K562 (cell line): ENCODE measurements around the gene ELK1. TPM values are rescaled to one million over a fixed set of nuclear protein-coding genes. Genes with fewer than 3 reads are reported as not detected.
A peak's percentile ranks its signal among the peaks of the same experiment; 100 is the strongest.

ENCODE experiments used
- CEBPZ ChIP-seq: fragments of 150-350 bp; IDR thresholded peaks from 2 replicates; pipeline ENCODE4 v1.6.1; 2014; ENCODE audit warnings: low read depth, mild to moderate bottlenecking, low read length, borderline replicate concordance
- GTF2A2 ChIP-seq: IDR thresholded peaks from 2 replicates; pipeline ENCODE4 v1.6.1; 2016; ENCODE audit warnings: mild to moderate bottlenecking, missing genetic modification characterization, missing compliant biosample characterization
- GTF2E2 ChIP-seq: fragments of 200-800 bp; sonication (Bioruptor generic); IDR thresholded peaks from 2 replicates; pipeline ENCODE4 v1.6.1; 2016; ENCODE audit warnings: missing genetic modification characterization, missing compliant biosample characterization
- GTF2F1 ChIP-seq: IDR thresholded peaks from 2 replicates; pipeline ENCODE4 v1.6.1; 2011; ENCODE audit warnings: low read depth, low read length, improper control_type of control experiment
- HDAC1 ChIP-seq, 2 experiments: fragments of 450-650 bp; IDR thresholded peaks; 2 replicates each; pipeline ENCODE4 v1.6.1; 2016 to 2017; ENCODE audit warnings: inconsistent platforms in 1 of 2, mild to moderate bottlenecking in 1 of 2, moderate library complexity in 1 of 2
- HNRNPL ChIP-seq: fragments of 200-400 bp; formaldehyde crosslinking; IDR thresholded peaks from 2 replicates; pipeline ENCODE4 v1.6.1; 2017; ENCODE audit warnings: low read depth, mild to moderate bottlenecking, low read length
- KDM1A ChIP-seq, 2 experiments: fragments of 450-650 bp; IDR thresholded peaks; 2 replicates each; pipeline ENCODE4 v1.6.1; 2016; ENCODE audit warnings: mild to moderate bottlenecking in 2 of 2
- NELFE ChIP-seq: IDR thresholded peaks from 2 replicates; pipeline ENCODE4 v1.6.1; 2011; ENCODE audit warnings: mild to moderate bottlenecking; ENCODE audit not compliant: insufficient read depth, insufficient read length
- NR3C1 ChIP-seq: sonication (generic); formaldehyde crosslinking; IDR thresholded peaks from 2 replicates; pipeline ENCODE4 v1.8.1; 2022; ENCODE audit warnings: missing genetic modification reagents
- PYGO2 ChIP-seq: fragments of 450-650 bp; IDR thresholded peaks from 2 replicates; pipeline ENCODE4 v1.6.1; 2016; ENCODE audit warnings: mild to moderate bottlenecking, missing genetic modification characterization, moderate library complexity, missing compliant biosample characterization
- RFX1 ChIP-seq: fragments of 450-650 bp; IDR thresholded peaks from 2 replicates; pipeline ENCODE4 v1.6.1; 2016; ENCODE audit warnings: mild to moderate bottlenecking, moderate library complexity
- RREB1 ChIP-seq: fragments of 250-450 bp; sonication (Bioruptor Pico); IDR thresholded peaks from 2 replicates; pipeline ENCODE4 v1.4.0; 2020
- SRSF7 ChIP-seq: fragments of 200-400 bp; formaldehyde crosslinking; optimal IDR thresholded peaks from 2 replicates; pipeline ENCODE3; 2017; ENCODE audit warnings: mild to moderate bottlenecking, low read depth, low read length
- ZNF197 ChIP-seq: fragments of 200-800 bp; sonication (Bioruptor generic); IDR thresholded peaks from 2 replicates; pipeline ENCODE4 v1.6.1; 2016; ENCODE audit warnings: low read depth, missing genetic modification characterization, missing compliant biosample characterization
- ZNF274 ChIP-seq: IDR thresholded peaks from 2 replicates; pipeline ENCODE4 v1.6.1; 2011; ENCODE audit warnings: low read depth, mild to moderate bottlenecking, low read length, moderate library complexity, borderline replicate concordance
- ZNF3 ChIP-seq: fragments of 250-450 bp; sonication (Bioruptor Pico); IDR thresholded peaks from 2 replicates; pipeline ENCODE4 v1.5.0; 2021; ENCODE audit warnings: mild to moderate bottlenecking, moderate library complexity
- ZNF586 ChIP-seq: fragments of 450-650 bp; formaldehyde crosslinking; conservative IDR thresholded peaks from 2 replicates; pipeline ENCODE4 v1.4.0; 2020; ENCODE audit warnings: mild to moderate bottlenecking, moderate library complexity
- ZNF79 ChIP-seq: fragments of 250-450 bp; sonication (Bioruptor Pico); IDR thresholded peaks from 2 replicates; pipeline ENCODE4 v1.4.0; 2020; ENCODE audit warnings: low read depth, mild to moderate bottlenecking, moderate library complexity
- polyA plus RNA-seq, 8 experiments: library from polyadenylated mRNA; depleted of rRNA in 4 of 8; stranded (reverse) in 5 of 8; unstranded in 3 of 8; fragments of >200 nt; fragmentation: Nextera tagmentation in 2 of 8; fragmentation: Illumina TruSeq in 1 of 8; extraction: Ambion mirVana in 2 of 8; extraction: Trizol in 1 of 8; gene quantifications; 2 replicates each; pipeline versions ENCODE4 v1.2.1 to v1.2.3, GENCODE V29; 2011 to 2014; ENCODE audit warnings: inconsistent platforms in 1 of 8, missing spikeins in 1 of 8
- total RNA-seq, 7 experiments: library from RNA; depleted of rRNA in 6 of 7; stranded (reverse); fragments of >200 nt in 6 of 7; fragmentation: Illumina TruSeq in 2 of 7; extraction: Trizol in 2 of 7; gene quantifications; 2 replicates each; pipeline versions ENCODE4 v1.2.1 to v1.2.3, GENCODE V29; 2011 to 2021; ENCODE audit warnings: low replicate concordance in 1 of 7
- TF ChIP-seq, protein P1 (sequence below): fragments of 450-650 bp; formaldehyde crosslinking; conservative IDR thresholded peaks from 2 replicates; pipeline ENCODE4 v1.4.0; 2022; ENCODE audit warnings: mild to moderate bottlenecking, missing genetic modification characterization

ELK1 gene
- total and polyA plus RNA-seq, 9 of the 15 experiments (the other 6 are each of a cell fraction or from before 2014, with no cell fraction given) = 4.4 to 74.9 (median 26.5) TPM

DNA sequence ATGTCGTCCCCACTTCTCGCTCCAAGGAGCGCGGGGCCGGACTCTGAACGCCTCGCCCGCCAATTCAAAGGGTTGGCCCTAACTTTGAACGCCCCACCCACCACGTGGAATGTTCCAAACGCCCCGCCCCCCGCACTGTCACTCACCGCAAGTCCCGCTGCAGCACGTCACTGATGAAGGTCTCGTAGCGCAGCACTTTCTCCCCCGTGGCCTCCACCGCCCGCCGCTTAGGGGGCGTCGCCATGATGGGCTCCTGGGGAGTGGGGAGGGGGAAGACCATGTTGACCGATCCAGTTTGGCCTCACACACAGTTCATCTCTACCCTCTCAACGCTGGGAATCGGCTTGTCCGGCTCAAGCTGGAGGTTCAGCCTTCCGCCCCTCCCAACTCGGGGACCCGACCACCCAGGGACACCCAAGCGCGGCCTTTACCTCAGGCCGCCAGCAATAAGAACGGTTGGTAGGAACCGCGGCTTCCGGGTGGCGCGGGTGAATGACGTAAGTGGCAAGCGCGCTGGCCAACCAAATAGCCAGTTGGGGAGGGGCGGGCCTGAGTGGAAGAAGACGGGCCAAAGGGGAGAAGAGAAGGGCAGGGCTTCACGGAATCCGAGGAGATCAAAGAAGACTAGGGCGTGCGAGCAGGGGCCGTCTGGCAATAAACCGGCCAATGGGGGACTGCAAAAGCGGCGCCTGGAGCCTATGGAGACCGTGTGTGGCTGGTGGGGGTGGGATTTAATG, 8.5 kb upstream of the ELK1 start, which contains the start of gene UXT (continued):
- TF ChIP-seq, protein P1, sequence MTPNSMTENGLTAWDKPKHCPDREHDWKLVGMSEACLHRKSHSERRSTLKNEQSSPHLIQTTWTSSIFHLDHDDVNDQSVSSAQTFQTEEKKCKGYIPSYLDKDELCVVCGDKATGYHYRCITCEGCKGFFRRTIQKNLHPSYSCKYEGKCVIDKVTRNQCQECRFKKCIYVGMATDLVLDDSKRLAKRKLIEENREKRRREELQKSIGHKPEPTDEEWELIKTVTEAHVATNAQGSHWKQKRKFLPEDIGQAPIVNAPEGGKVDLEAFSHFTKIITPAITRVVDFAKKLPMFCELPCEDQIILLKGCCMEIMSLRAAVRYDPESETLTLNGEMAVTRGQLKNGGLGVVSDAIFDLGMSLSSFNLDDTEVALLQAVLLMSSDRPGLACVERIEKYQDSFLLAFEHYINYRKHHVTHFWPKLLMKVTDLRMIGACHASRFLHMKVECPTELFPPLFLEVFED (CRISPR knock-in tag) = no peak
- no peak for TF ChIP-seq ZNF3 (CRISPR knock-in tag)
- TF ChIP-seq NELFE = no peak
- no peak for TF ChIP-seq ZNF197 (CRISPR knock-in tag)
- TF ChIP-seq PYGO2 (tag) = no peak
- no peak for TF ChIP-seq RFX1
- no peak for TF ChIP-seq CEBPZ
- no peak for TF ChIP-seq ZNF79
- TF ChIP-seq HNRNPL = no peak
- TF ChIP-seq GTF2E2 (tag) = no peak
- no peak for TF ChIP-seq KDM1A (IDR thresholded peaks at IDR 0.05)
- TF ChIP-seq GTF2A2 (tag) = no peak
- TF ChIP-seq GTF2F1 = no peak
- TF ChIP-seq ZNF586 (CRISPR knock-in tag) = no peak
- no peak for TF ChIP-seq ZNF274
- no peak for TF ChIP-seq SRSF7
- TF ChIP-seq RREB1 = no peak
- TF ChIP-seq HDAC1 (IDR thresholded peaks at IDR 0.05) = peak in 1 of 2 experiments; percentile 89; a peak in 2 of 4 replicates
- TF ChIP-seq NR3C1 (CRISPR knock-in tag) = no peak
